ENCODE results near the gene RMND1. TPM values are rescaled to one million over a fixed set of nuclear protein-coding genes. Genes with fewer than 3 reads are reported as not detected.
A peak's percentile ranks its signal among the peaks of the same experiment; 100 is the strongest.

RMND1 gene
- total RNA-seq, 5 donors from 2014 or later (not counting 1 experiment from before 2014, with no cell fraction given) = 8.0 to 15.6 (median 12.8) TPM

DNA sequence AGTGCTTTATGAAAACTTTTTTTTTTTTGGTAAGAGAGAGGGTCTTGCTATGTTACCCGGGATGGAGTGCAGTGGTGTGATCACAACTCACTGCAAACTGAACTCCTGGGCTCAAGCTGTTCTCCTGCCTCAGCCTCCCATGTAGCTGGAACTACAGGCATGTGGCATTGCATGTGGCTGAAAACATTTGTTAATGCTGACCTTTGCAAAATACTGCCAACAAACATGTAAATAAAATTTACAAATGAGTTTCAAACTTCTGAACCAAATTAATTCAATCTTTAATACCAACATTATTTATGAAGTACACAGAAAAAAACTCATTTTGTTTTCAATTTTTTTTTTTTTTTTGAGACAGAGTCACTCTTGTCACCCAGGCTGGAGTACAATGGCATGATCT, 34.4 kb downstream of the RMND1 start:
- Mint-ChIP-seq H3K4me3 (no peak overlapping the region), H3K27me3 (no peaks in the 10 kb centered on the region), H3K9me3 (peaks cover 0 to 7% (median 0%) of the 10 kb centered on the region in 3 donors), H3K36me3 (peaks cover 30% of the 10 kb centered on the region), H3K27ac (no peak overlapping the region), H3K4me1 (peaks cover 17 to 28% (median 23%) of the 10 kb centered on the region in 3 donors)
- Histone ChIP-seq H3K27me3 (replicated peaks in 1 of 2; ENCODE audit: control insufficient read depth in 2 of 2, extremely low read depth in 1 of 2, insufficient read depth in 2 of 2, low read length in 1 of 2) (no peaks in the 10 kb centered on the region), H3K4me3 (ENCODE audit: control insufficient read depth in 1 of 2, extremely low read depth in 1 of 2, low read length in 1 of 2) (no peak overlapping the region), H3K36me3 (ENCODE audit: control insufficient read depth in 2 of 2, extremely low read depth in 1 of 2, insufficient read depth in 1 of 2, low read length in 1 of 2) (peaks cover 0 to 30% of the 10 kb centered on the region in 2 donors), H3K27ac (ENCODE audit: low read length) (no peak overlapping the region), H3K9me3 (no peaks in the 10 kb centered on the region), H3K4me1 (ENCODE audit: control insufficient read depth in 1 of 2, extremely low read depth in 1 of 2, insufficient read depth in 2 of 2, low read length in 2 of 2) (peaks cover 8 to 11% of the 10 kb centered on the region in 2 experiments)
- WGBS (ENCODE audit: insufficient coverage) = no CpG with 5 or more reads among the region's 1 CpG
- CTCF ChIA-PET = interaction anchor here in 1 of 2 donors (0.6 kb wide), 1 partner anchor 1851 kb away, joined by 3 read pairs; the partner anchor contains the start of gene GINM1
- DNase-seq = no peak
- no peak for ATAC-seq (replicated peaks in 1 of 4)
- POLR2A ChIA-PET = interaction anchor here in 1 of 2 donors (0.7 kb wide), 1 partner anchor 13 kb away, joined by 3 read pairs; no protein-coding TSS in a partner anchor

DNA sequence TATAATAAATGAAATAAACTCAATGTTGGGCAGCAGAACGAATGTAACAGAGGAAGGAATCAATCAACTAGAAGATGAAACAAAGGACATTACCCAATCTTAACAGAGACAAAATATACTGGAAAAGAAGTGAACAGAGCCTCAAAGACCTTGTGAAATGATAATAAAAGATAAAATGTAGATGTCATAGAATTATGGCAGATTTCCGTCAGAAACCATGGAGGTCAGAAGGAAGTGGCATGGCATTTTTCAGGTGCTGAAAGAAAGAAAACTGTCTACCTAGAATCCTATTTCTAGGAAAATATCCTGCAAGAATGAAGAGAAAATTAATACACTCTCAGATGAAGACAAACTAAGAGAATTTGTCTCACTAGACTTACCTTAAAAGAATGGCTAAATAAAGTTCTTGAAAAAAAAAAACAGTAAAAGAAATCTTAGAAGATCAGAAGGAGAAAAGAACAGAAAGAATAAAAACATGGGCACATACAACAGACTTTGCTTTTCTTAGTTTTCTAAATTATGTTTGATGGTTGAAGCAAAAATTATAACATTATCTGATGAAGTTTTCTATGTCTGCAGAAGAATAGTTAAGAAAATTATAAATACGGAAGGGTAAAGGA, 37.2 kb downstream of the RMND1 start:
- Mint-ChIP-seq H3K4me1 (peaks cover 17 to 33% (median 24%) of the 10 kb centered on the region in 3 donors), H3K27me3 (no peaks in the 10 kb centered on the region), H3K9me3 (peaks cover 0 to 7% (median 0%) of the 10 kb centered on the region in 3 donors), H3K4me3 (no peak overlapping the region), H3K27ac (peak overlapping the region; percentile 52 to 62), H3K36me3 (peaks cover 32% of the 10 kb centered on the region)
- Histone ChIP-seq H3K36me3 (ENCODE audit: control insufficient read depth in 2 of 2, extremely low read depth in 1 of 2, insufficient read depth in 1 of 2, low read length in 1 of 2) (peaks cover 0 to 22% of the 10 kb centered on the region in 2 donors), H3K4me3 (ENCODE audit: control insufficient read depth in 1 of 2, extremely low read depth in 1 of 2, low read length in 1 of 2) (no peak overlapping the region), H3K4me1 (ENCODE audit: control insufficient read depth in 1 of 2, extremely low read depth in 1 of 2, insufficient read depth in 2 of 2, low read length in 2 of 2) (peaks cover 8 to 11% of the 10 kb centered on the region in 2 experiments), H3K27me3 (replicated peaks in 1 of 2; ENCODE audit: control insufficient read depth in 2 of 2, extremely low read depth in 1 of 2, insufficient read depth in 2 of 2, low read length in 1 of 2) (no peaks in the 10 kb centered on the region), H3K9me3 (no peaks in the 10 kb centered on the region), H3K27ac (ENCODE audit: low read length) (peak overlapping the region; percentile 9)
- ChIA-PET POLR2A (interaction anchor here in 1 of 2 donors (0.6 kb wide), 1 partner anchor 32 kb away, joined by 3 read pairs; no protein-coding TSS in a partner anchor), CTCF (interaction anchor here (0.6 to 1.4 kb wide), 2 partner anchors 10 to 54 kb away, joined by 4 to 10 read pairs; no protein-coding TSS in a partner anchor)
- WGBS (ENCODE audit: insufficient coverage) = no CpG with 5 or more reads among the region's 3 CpGs
- DNase-seq (no peak), ATAC-seq (replicated peaks in 1 of 4) (no peak)

DNA sequence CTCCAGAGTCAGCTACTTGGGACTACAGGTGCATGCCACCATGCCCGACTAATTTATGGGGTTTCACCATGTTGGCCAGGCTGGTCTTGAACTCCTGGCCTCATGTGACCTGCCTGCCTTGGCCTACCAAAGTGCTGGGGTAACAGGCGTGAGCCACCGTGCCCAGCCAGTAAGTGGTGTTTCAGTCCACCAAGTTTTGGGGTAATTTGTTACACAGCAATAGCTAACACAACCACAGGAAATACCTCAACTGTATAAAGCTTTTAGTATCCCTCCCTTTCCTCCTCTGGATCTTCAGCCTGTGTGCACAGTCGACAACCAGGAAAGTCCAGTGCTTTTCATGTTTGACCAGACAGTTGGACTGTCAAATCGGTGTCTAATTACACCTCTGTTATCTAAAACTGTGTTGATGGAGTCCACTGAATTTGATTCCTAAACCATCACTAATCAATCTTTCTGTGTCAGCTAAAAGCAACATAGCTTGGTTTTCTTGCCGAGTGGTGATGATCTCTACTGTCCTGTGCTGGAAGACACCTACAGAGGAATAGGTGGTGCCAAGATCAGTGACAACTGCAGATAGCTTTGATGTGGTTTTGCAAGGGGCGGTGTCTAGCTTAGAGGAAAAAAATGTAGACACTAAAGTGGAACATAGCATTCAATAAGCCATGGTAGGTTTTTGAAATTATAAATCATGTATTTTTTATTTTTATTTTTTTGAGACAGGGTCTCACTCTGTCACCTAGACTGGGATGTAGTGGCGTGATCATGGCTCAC, 38.4 kb downstream of the RMND1 start:
- H3K4me1 ChIP-seq (ENCODE audit: control insufficient read depth in 1 of 2, extremely low read depth in 1 of 2, insufficient read depth in 2 of 2, low read length in 2 of 2) = peaks cover 8 to 11% of the 10 kb centered on the region in 2 experiments
- DNase-seq = peak; percentile 14 to 84 (median 68)
- WGBS (ENCODE audit: insufficient coverage) = 70% methylated on average over 4 of the region's 8 CpGs
- Mint-ChIP-seq H3K27me3 (no peaks in the 10 kb centered on the region), H3K4me3 (peak overlapping the region in 1 of 3 donors; percentile 61), H3K9me3 (peaks cover 0 to 7% (median 0%) of the 10 kb centered on the region in 3 donors), H3K4me1 (peaks cover 24 to 33% (median 28%) of the 10 kb centered on the region in 3 donors), H3K36me3 (peaks cover 36% of the 10 kb centered on the region), H3K27ac (peak overlapping the region; percentile 71 to 84)
- H3K27me3 ChIP-seq (replicated peaks in 1 of 2; ENCODE audit: control insufficient read depth in 2 of 2, extremely low read depth in 1 of 2, insufficient read depth in 2 of 2, low read length in 1 of 2) = no peaks in the 10 kb centered on the region
- H3K27ac ChIP-seq (ENCODE audit: low read length) = peak overlapping the region; percentile 31
- CTCF ChIA-PET = interaction anchor here (0.5 to 1.9 kb wide), 10 partner anchors 8 to 854 kb away, joined by 3 to 10 read pairs (median 4); partner anchors contain the start of gene RMND1 (in 1 of the 2)
- H3K4me3 ChIP-seq (ENCODE audit: control insufficient read depth in 1 of 2, extremely low read depth in 1 of 2, low read length in 1 of 2) = no peak overlapping the region
- H3K9me3 ChIP-seq = no peaks in the 10 kb centered on the region
- POLR2A ChIA-PET = interaction anchor here (0.6 to 0.7 kb wide), 3 partner anchors 24 to 33 kb away, joined by 3 read pairs; no protein-coding TSS in a partner anchor
- ATAC-seq (replicated peaks in 1 of 4) = peak; percentile 88 to 100 (median 98)
- peaks cover 0 to 24% of the 10 kb centered on the region in 2 donors for H3K36me3 ChIP-seq (ENCODE audit: control insufficient read depth in 2 of 2, extremely low read depth in 1 of 2, insufficient read depth in 1 of 2, low read length in 1 of 2)

DNA sequence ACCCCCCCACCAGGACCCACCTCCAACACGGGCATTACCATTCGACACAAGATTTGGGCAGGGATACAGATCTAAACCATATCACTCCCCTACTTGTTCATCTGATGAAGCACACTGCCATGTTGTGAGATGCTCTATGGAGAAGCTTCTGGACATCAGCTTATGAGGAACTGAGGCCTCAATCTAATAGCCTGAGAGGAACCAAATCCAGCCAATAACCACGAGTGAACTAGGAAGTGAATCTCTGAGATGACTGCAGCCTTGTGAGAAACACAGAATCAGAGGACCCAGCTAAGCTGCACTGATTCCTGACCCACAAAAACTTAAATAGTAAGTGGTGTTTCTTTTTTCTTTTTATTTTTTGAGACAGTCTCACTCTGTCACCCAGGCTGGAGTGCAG, 39.0 kb downstream of the RMND1 start:
- no peak overlapping the region for H3K4me3 Mint-ChIP-seq
- Histone ChIP-seq H3K27me3 (replicated peaks in 1 of 2; ENCODE audit: control insufficient read depth in 2 of 2, extremely low read depth in 1 of 2, insufficient read depth in 2 of 2, low read length in 1 of 2) (no peaks in the 10 kb centered on the region), H3K4me1 (ENCODE audit: control insufficient read depth in 1 of 2, extremely low read depth in 1 of 2, insufficient read depth in 2 of 2, low read length in 2 of 2) (peaks cover 8 to 11% of the 10 kb centered on the region in 2 experiments), H3K4me3 (ENCODE audit: control insufficient read depth in 1 of 2, extremely low read depth in 1 of 2, low read length in 1 of 2) (no peak overlapping the region), H3K27ac (ENCODE audit: low read length) (no peak overlapping the region), H3K9me3 (no peaks in the 10 kb centered on the region), H3K36me3 (ENCODE audit: control insufficient read depth in 2 of 2, extremely low read depth in 1 of 2, insufficient read depth in 1 of 2, low read length in 1 of 2) (peaks cover 0 to 27% of the 10 kb centered on the region in 2 donors)
- no peak for ATAC-seq (replicated peaks in 1 of 4)
- peaks cover 0 to 7% (median 0%) of the 10 kb centered on the region in 3 donors for H3K9me3 Mint-ChIP-seq
- DNase-seq = no peak
- peak overlapping the region; percentile 64 to 84 for H3K27ac Mint-ChIP-seq
- CTCF ChIA-PET = interaction anchor here in 1 of 2 donors (1.9 kb wide), 1 partner anchor 28 kb away, joined by 6 read pairs; no protein-coding TSS in a partner anchor
- POLR2A ChIA-PET = interaction anchor here in 1 of 2 donors (0.6 kb wide), 1 partner anchor 23 kb away, joined by 3 read pairs; no protein-coding TSS in a partner anchor
- H3K27me3 Mint-ChIP-seq = no peaks in the 10 kb centered on the region
- H3K36me3 Mint-ChIP-seq = peaks cover 37% of the 10 kb centered on the region
- no CpG with 5 or more reads among the region's 3 CpGs for WGBS (ENCODE audit: insufficient coverage)
- peaks cover 24 to 33% (median 29%) of the 10 kb centered on the region in 3 donors for H3K4me1 Mint-ChIP-seq

DNA sequence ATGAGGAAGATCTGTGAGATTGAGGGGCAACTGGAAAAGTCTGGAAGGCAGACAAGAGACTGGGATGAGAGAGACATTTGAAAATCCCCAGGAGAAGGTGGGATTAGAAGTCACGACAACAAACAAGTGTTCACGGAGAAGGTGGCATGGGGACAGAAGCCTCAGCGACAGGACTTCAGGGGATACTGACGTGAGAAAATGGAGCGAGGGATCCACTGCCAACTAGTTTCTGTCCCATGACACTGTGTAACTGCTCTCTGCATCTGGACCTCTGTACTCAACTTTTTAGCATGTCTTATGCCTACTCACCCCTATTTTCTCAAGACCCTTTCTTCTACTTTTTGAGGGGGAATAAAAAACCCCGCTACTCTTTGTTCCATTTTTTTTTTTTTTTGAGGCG, 42.2 kb downstream of the RMND1 start:
- no peak for DNase-seq
- H3K9me3 Mint-ChIP-seq = peaks cover 0 to 7% (median 0%) of the 10 kb centered on the region in 3 donors
- no peaks in the 10 kb centered on the region for H3K27me3 ChIP-seq (replicated peaks in 1 of 2; ENCODE audit: control insufficient read depth in 2 of 2, extremely low read depth in 1 of 2, insufficient read depth in 2 of 2, low read length in 1 of 2)
- peaks cover 8 to 15% of the 10 kb centered on the region in 2 experiments for H3K4me1 ChIP-seq (ENCODE audit: control insufficient read depth in 1 of 2, extremely low read depth in 1 of 2, insufficient read depth in 2 of 2, low read length in 2 of 2)
- H3K36me3 ChIP-seq (ENCODE audit: control insufficient read depth in 2 of 2, extremely low read depth in 1 of 2, insufficient read depth in 1 of 2, low read length in 1 of 2) = peaks cover 0 to 20% of the 10 kb centered on the region in 2 donors
- H3K4me3 ChIP-seq (ENCODE audit: control insufficient read depth in 1 of 2, extremely low read depth in 1 of 2, low read length in 1 of 2) = no peak overlapping the region
- H3K4me1 Mint-ChIP-seq = peaks cover 36 to 43% (median 39%) of the 10 kb centered on the region in 3 donors
- ATAC-seq (replicated peaks in 1 of 4) = no peak
- 96% methylated on average over 5 of the region's 7 CpGs for WGBS (ENCODE audit: insufficient coverage)
- POLR2A ChIA-PET = no interaction called here
- H3K27me3 Mint-ChIP-seq = no peaks in the 10 kb centered on the region
- peaks cover 27% of the 10 kb centered on the region for H3K36me3 Mint-ChIP-seq
- H3K27ac Mint-ChIP-seq = peak overlapping the region in 1 of 2 donors; percentile 13
- H3K4me3 Mint-ChIP-seq = no peak overlapping the region
- no peaks in the 10 kb centered on the region for H3K9me3 ChIP-seq
- CTCF ChIA-PET = interaction anchor here in 1 of 2 donors (0.7 kb wide), 1 partner anchor 34 kb away, joined by 5 read pairs; no protein-coding TSS in a partner anchor
- no peak overlapping the region for H3K27ac ChIP-seq (ENCODE audit: low read length)

DNA sequence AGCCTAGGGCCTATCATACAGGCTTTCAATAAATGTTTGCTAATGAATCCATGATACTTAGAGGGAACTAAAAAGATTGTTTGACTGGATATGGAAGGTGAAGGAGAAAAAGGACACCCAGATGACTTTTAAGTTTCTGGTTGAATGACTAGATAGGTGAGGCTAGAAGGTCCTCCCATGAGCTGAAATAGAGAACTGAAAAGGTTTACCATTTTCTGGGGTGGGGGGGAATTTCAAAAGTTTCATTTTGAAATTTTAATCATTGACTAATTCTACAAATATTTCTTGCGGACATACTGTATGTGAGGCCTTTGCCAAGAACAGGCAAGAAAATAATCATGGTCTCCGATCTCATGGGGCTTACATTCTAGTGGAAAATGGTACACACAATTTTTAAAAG, 42.7 kb downstream of the RMND1 start:
- H3K36me3 ChIP-seq (ENCODE audit: control insufficient read depth in 2 of 2, extremely low read depth in 1 of 2, insufficient read depth in 1 of 2, low read length in 1 of 2) = peaks cover 0 to 23% of the 10 kb centered on the region in 2 donors
- CTCF ChIA-PET = no interaction called here

More for the DNA sequence above, 42.7 kb downstream of the RMND1 start:
- no peaks in the 10 kb centered on the region for H3K27me3 Mint-ChIP-seq
- no peaks in the 10 kb centered on the region for H3K9me3 ChIP-seq
- peak overlapping the region in 1 of 2 donors; percentile 13 for H3K27ac Mint-ChIP-seq
- no peak overlapping the region for H3K4me3 Mint-ChIP-seq
- H3K27me3 ChIP-seq (replicated peaks in 1 of 2; ENCODE audit: control insufficient read depth in 2 of 2, extremely low read depth in 1 of 2, insufficient read depth in 2 of 2, low read length in 1 of 2) = no peaks in the 10 kb centered on the region
- H3K4me3 ChIP-seq (ENCODE audit: control insufficient read depth in 1 of 2, extremely low read depth in 1 of 2, low read length in 1 of 2) = no peak overlapping the region
- H3K9me3 Mint-ChIP-seq = peaks cover 0 to 2% (median 0%) of the 10 kb centered on the region in 3 donors
- peaks cover 32 to 39% (median 35%) of the 10 kb centered on the region in 3 donors for H3K4me1 Mint-ChIP-seq
- H3K4me1 ChIP-seq (ENCODE audit: control insufficient read depth in 1 of 2, extremely low read depth in 1 of 2, insufficient read depth in 2 of 2, low read length in 2 of 2) = peaks cover 8 to 15% of the 10 kb centered on the region in 2 experiments
- peaks cover 25% of the 10 kb centered on the region for H3K36me3 Mint-ChIP-seq
- POLR2A ChIA-PET = no interaction called here
- H3K27ac ChIP-seq (ENCODE audit: low read length) = no peak overlapping the region
- ATAC-seq (replicated peaks in 1 of 4) = no peak
- 100% methylated on average over 2 of the region's 2 CpGs for WGBS (ENCODE audit: insufficient coverage)
- no peak for DNase-seq

Data from T-cell (primary cell).